Neural cell (in vitro differentiated cells): ENCODE data around the gene RRP7A. TPM values are rescaled to one million over a fixed set of nuclear protein-coding genes. Genes with fewer than 3 reads are reported as not detected.
"Not testable (repeated sequence)": the region's sequence is repeated elsewhere in the genome, so short reads cannot be mapped to it uniquely, and the experiment has no call there.

Experiments used
- H2AFZ ChIP-seq: fragments of 200-600, 300-800 bp; sonication (generic), shearing (Covaris generic); 2 replicates; pipeline ENCODE4 v1.6.0; 2014; ENCODE audit warnings: low read depth, mild to moderate bottlenecking, antibody characterized with exemption, low read length, moderate library complexity
- H3F3A ChIP-seq: fragments of 200-600 bp; shearing (Covaris generic); 2 replicates; pipeline ENCODE4 v1.6.1; 2016; ENCODE audit warnings: mild to moderate bottlenecking, moderate library complexity, mixed read lengths, antibody characterized with exemption, low read length; ENCODE audit not compliant: insufficient read depth, poor library complexity, severe bottlenecking
- H3K27ac ChIP-seq: fragments of 200-600, 300-800 bp; sonication (generic), shearing (Covaris generic); 2 replicates; pipeline ENCODE4 v1.5.1; 2014; ENCODE audit warnings: mild to moderate bottlenecking, low read length, moderate library complexity
- H3K27me3 ChIP-seq: fragments of 300-800, 200-600 bp; sonication (generic), shearing (Covaris generic); 2 replicates; pipeline ENCODE4 v1.6.0; 2014; ENCODE audit warnings: mild to moderate bottlenecking, low read depth, low read length, moderate library complexity; ENCODE audit not compliant: insufficient read depth
- H3K36me3 ChIP-seq: fragments of 300-800, 200-600 bp; sonication (generic), shearing (Covaris generic); 2 replicates; pipeline ENCODE4 v1.5.1; 2014; ENCODE audit warnings: mild to moderate bottlenecking, antibody characterized with exemption, low read length, moderate library complexity; ENCODE audit not compliant: insufficient read depth
- H3K4me2 ChIP-seq: fragments of 300-800, 200-600 bp; sonication (generic), shearing (Covaris generic); 2 replicates; pipeline ENCODE4 v1.6.0; 2014; ENCODE audit warnings: mild to moderate bottlenecking, low read length
- H3K4me3 ChIP-seq: fragments of 300-800, 200-600 bp; sonication (generic), shearing (Covaris generic); 2 replicates; pipeline ENCODE4 v1.5.1; 2014; ENCODE audit warnings: mild to moderate bottlenecking, low read length, moderate library complexity
- H3K79me2 ChIP-seq: fragments of 200-600 bp; shearing (Covaris generic); replicated peaks from 2 replicates; pipeline ENCODE4 v1.6.0; 2014; ENCODE audit warnings: mild to moderate bottlenecking, low read length, moderate library complexity; ENCODE audit not compliant: insufficient read depth
- H3K9ac ChIP-seq: fragments of 300-800, 200-600 bp; sonication (generic), shearing (Covaris generic); 2 replicates; pipeline ENCODE4 v1.6.1; 2016; ENCODE audit warnings: mild to moderate bottlenecking, low read length, mixed read lengths
- H3K9me2 ChIP-seq: fragments of 200-600 bp; shearing (Covaris generic); 2 replicates; pipeline ENCODE4 v1.6.1; 2016; ENCODE audit warnings: mild to moderate bottlenecking, low read length, mixed read lengths; ENCODE audit not compliant: insufficient read depth
- H3K9me3 ChIP-seq: fragments of 200-600, 300-800 bp; sonication (generic), shearing (Covaris generic); 2 replicates; pipeline ENCODE4 v1.6.1; 2016; ENCODE audit warnings: mild to moderate bottlenecking, mixed run types, low read length, moderate library complexity, mixed read lengths
- H4K20me1 ChIP-seq: fragments of 200-600 bp; shearing (Covaris generic); 2 replicates; pipeline ENCODE4 v1.6.1; 2016; ENCODE audit warnings: mild to moderate bottlenecking, mixed run types; ENCODE audit not compliant: insufficient read depth
- CTCF ChIP-seq: fragments of 450-650 bp; IDR thresholded peaks from 2 replicates; pipeline ENCODE4 v1.5.1; 2014; ENCODE audit warnings: antibody characterized with exemption, mild to moderate bottlenecking, moderate library complexity; ENCODE audit not compliant: poor library complexity, severe bottlenecking
- EP300 ChIP-seq: fragments of 450-650 bp; conservative IDR thresholded peaks from 2 replicates; pipeline ENCODE4 v1.6.1; 2014; ENCODE audit warnings: antibody characterized with exemption, mild to moderate bottlenecking, moderate library complexity; ENCODE audit not compliant: poor library complexity, severe bottlenecking
- EZH2 ChIP-seq: fragments of 200-600, 300-800 bp; shearing (Covaris generic), sonication (generic); IDR thresholded peaks from 2 replicates; pipeline ENCODE4 v1.6.1; 2014; ENCODE audit warnings: antibody characterized with exemption, low read length, borderline replicate concordance, mild to moderate bottlenecking; ENCODE audit not compliant: insufficient read depth, poor library complexity, severe bottlenecking
- MXI1 ChIP-seq: fragments of 450-650 bp; conservative IDR thresholded peaks from 2 replicates; pipeline ENCODE4 v1.6.1; 2014; ENCODE audit warnings: antibody characterized with exemption, mild to moderate bottlenecking; ENCODE audit not compliant: poor library complexity, severe bottlenecking
- POLR2AphosphoS5 ChIP-seq: IDR thresholded peaks from 2 replicates; pipeline ENCODE4 v1.6.1; 2012
- RAD21 ChIP-seq: fragments of 450-650 bp; conservative IDR thresholded peaks from 2 replicates; pipeline ENCODE4 v1.6.1; 2014; ENCODE audit warnings: antibody characterized with exemption, mild to moderate bottlenecking, moderate library complexity
- REST ChIP-seq: IDR thresholded peaks from 2 replicates; pipeline ENCODE4 v1.6.1; 2012; ENCODE audit warnings: borderline replicate concordance
- SMC3 ChIP-seq: fragments of 450-650 bp; conservative IDR thresholded peaks from 2 replicates; pipeline ENCODE4 v1.6.1; 2014; ENCODE audit warnings: antibody characterized with exemption, mild to moderate bottlenecking, moderate library complexity; ENCODE audit not compliant: poor library complexity
- TAF1 ChIP-seq: IDR thresholded peaks from 2 replicates; pipeline ENCODE4 v1.6.1; 2012; ENCODE audit warnings: low read depth
- polyA minus RNA-seq: library from RNA; depleted of rRNA, polyadenylated mRNA; stranded (reverse); fragments of >200 nt; gene quantifications from 2 replicates; pipeline ENCODE4 v1.2.3, GENCODE V29; 2014
- polyA plus RNA-seq: library from polyadenylated mRNA; depleted of rRNA; stranded (reverse); fragments of >200 nt; gene quantifications from 2 replicates; pipeline ENCODE4 v1.2.3, GENCODE V29; 2014

RRP7A gene
- 27.8 and 32.3 TPM in 2 replicates for polyA plus RNA-seq
- polyA minus RNA-seq = 31.9 and 32.9 TPM in 2 replicates

- Histone ChIP-seq H3K4me2 (peak within 1 kb of the TSS; percentile 48), H3K4me3 (peak within 1 kb of the TSS; percentile 70), H3F3A (no peaks in the 10 kb centered on the region), H2AFZ (peak within 1 kb of the TSS; percentile 65), H3K9me2 (no peaks in the 10 kb centered on the region), H3K27ac (peak within 1 kb of the TSS; percentile 44), H4K20me1 (no peaks in the 10 kb centered on the region), H3K9me3 (no peaks in the 10 kb centered on the region), H3K36me3 (no peaks in the 10 kb centered on the region), H3K9ac (peak within 1 kb of the TSS; percentile 66), H3K79me2 (no peaks in the 10 kb centered on the region), H3K27me3 (no peaks in the 10 kb centered on the region)
- TF ChIP-seq SMC3 = peak; percentile 14
- peak; percentile 86 for TF ChIP-seq POLR2AphosphoS5
- peak; percentile 90 for TF ChIP-seq MXI1
- no peak for TF ChIP-seq REST
- TF ChIP-seq RAD21 = no peak
- TF ChIP-seq TAF1 = peak; percentile 52
- TF ChIP-seq EP300 = no peak
- TF ChIP-seq CTCF = peak; percentile 18
- no peak for TF ChIP-seq EZH2
These were observed at the start of gene RRP7A for GRCh38 chr22:42519525-42520401. Gene RRP7A (minus strand): TSS chr22:42519796. CDS start chr22:42519786, 10 bp downstream.

- H3K9ac ChIP-seq, H3K4me2 ChIP-seq, H3K79me2 ChIP-seq, H3K27me3 ChIP-seq, H3K36me3 ChIP-seq, H3F3A ChIP-seq, H3K4me3 ChIP-seq, H3K9me3 ChIP-seq, H3K9me2 ChIP-seq, H2AFZ ChIP-seq, H3K27ac ChIP-seq, H4K20me1 ChIP-seq: not testable (repeated sequence)
These were observed 48.4 kb upstream of the RRP7A start for GRCh38 chr22:42567950-42568349.
